Coronary artery (tissue), 2 donors: ENCODE measurements around the gene ZNF384.

Experiments used
- DNase-seq: peaks from one replicate; pipeline ENCODE4 v3.0.0-alpha.2; 2017; ENCODE audit warnings: low spot score
- H3K27ac ChIP-seq, 2 donors: fragments of 200-600 bp; sonication (generic); one replicate each; pipeline ENCODE4 v1.5.1; 2016 to 2019
- H3K4me3 ChIP-seq: fragments of 200-600 bp; sonication (generic); 2 replicates; pipeline ENCODE4 v1.5.1; 2016; ENCODE audit warnings: mild to moderate bottlenecking, moderate library complexity
- TF ChIP-seq, protein P1 (sequence below): fragments of 200-600 bp; sonication (generic); IDR thresholded peaks from one replicate; pipeline ENCODE4 v1.5.1; 2019; ENCODE audit warnings: antibody characterized with exemption

The ZNF384 gene

DNA sequence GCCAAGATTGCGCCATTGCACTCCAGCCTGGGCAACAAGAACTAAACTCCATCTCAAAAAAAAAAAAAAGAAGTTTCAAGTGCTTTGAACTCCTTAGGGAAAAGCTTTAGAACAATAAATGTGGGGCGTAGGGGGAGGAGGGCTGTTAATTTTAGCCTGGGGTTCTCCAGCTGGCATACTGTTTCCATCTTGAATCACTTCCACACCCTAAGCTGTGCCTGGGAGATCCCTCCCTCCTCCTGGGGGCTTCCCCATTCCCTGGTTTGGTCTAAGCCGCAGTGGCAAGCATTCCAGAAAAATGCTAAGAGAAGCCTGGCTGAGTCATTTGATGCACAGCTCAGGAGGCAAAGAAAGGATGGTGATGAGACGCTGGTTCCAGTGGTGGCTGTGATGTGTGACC, 2.3 kb upstream of the ZNF384 start:
- no peak for DNase-seq
- TF ChIP-seq, protein P1, sequence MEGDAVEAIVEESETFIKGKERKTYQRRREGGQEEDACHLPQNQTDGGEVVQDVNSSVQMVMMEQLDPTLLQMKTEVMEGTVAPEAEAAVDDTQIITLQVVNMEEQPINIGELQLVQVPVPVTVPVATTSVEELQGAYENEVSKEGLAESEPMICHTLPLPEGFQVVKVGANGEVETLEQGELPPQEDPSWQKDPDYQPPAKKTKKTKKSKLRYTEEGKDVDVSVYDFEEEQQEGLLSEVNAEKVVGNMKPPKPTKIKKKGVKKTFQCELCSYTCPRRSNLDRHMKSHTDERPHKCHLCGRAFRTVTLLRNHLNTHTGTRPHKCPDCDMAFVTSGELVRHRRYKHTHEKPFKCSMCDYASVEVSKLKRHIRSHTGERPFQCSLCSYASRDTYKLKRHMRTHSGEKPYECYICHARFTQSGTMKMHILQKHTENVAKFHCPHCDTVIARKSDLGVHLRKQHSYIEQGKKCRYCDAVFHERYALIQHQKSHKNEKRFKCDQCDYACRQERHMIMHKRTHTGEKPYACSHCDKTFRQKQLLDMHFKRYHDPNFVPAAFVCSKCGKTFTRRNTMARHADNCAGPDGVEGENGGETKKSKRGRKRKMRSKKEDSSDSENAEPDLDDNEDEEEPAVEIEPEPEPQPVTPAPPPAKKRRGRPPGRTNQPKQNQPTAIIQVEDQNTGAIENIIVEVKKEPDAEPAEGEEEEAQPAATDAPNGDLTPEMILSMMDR, result no peak
- H3K27ac ChIP-seq, result no peak overlapping the region
- H3K4me3 ChIP-seq, result no peak overlapping the region

DNA sequence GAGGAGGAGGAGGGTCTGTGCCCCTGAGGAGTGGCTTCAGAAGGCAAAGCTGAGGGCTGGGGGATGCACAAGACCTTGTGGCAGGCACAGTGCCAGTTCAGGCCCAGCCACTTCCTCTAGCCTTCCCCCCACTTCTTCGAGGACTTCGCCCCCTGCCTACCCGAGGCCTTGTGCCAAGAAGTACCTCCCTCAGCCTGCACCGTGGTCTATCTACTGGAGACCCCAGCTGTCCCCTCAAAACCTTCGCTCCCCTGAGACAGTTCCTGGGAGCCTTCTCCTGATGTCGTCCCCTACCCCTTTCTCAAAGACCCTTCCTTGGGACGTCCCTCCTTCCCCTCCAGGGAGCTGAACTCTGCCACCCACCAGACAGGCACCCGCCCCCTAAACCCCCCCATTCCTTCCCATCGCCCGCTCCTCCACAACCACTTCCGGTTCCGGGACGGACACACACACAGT, 604 bp downstream of the ZNF384 start:
- DNase-seq, result no peak
- H3K4me3 ChIP-seq, result peak overlapping the region; percentile 88
- TF ChIP-seq, protein P1, result no peak
- peak overlapping the region; percentile 97 for H3K27ac ChIP-seq

DNA sequence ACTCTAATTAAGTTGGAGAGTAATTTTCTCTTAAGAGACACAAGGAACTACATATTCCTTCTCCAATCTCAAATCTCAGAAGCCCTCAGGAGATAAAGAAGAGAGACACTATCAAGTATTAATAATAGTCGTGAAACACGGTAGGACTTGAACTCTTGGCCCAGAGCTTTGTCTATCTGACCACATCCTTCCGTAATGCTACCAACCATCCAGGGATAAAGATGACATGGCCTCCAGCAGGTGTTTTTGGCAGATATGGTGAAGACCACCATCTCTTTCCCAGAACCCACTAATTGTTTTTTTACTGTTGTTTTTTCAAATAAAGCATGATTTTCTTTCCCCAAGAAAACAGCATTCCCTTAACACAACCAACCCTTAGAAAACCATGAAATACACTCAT, 3.4 kb downstream of the ZNF384 start:
- DNase-seq, result no peak
- TF ChIP-seq, protein P1, result no peak
- Histone ChIP-seq H3K4me3 (no peak overlapping the region), H3K27ac (no peak overlapping the region)

DNA sequence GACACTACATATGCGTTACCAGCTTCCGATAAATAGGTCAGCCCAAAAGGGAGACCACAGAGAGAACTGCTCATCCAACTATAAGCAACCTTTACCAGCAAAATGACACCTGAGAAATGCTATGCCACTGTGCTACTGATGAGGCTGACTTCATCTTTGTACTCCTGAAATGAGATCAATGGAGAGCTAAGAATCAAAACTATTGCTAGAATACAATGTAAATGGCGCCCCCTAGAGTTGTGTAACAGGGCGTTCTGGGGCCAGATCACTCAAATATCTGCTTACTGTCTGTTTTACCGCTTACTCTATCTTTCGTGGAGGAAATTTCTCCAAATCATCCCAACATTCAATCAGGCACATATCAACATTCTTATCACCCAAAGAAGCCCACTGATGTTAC, 4.6 kb downstream of the ZNF384 start:
- no peak overlapping the region for H3K4me3 ChIP-seq
- no peak for DNase-seq
- no peak overlapping the region for H3K27ac ChIP-seq
- TF ChIP-seq, protein P1, result no peak

DNA sequence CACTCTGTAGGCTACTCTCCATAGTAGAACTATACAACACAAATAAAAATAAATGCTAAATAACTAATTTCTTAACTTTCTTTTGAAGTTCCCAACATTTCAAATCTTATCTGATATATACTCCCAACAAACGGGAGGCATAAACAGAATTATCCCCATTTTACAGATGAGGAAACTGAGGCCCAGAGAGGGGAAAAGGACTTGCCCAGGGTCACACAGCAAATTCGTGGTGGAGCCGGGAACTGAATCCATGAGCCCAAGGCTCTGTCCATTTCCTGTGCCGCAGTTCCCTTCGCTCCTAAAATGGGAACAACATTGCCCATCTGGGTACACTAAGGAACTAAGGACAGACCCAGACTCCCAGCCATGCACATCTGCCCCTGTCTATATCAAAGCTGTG, 12.2 kb downstream of the ZNF384 start:
- Histone ChIP-seq H3K27ac (no peak overlapping the region), H3K4me3 (no peak overlapping the region)
- TF ChIP-seq, protein P1, result no peak
- DNase-seq, result no peak

DNA sequence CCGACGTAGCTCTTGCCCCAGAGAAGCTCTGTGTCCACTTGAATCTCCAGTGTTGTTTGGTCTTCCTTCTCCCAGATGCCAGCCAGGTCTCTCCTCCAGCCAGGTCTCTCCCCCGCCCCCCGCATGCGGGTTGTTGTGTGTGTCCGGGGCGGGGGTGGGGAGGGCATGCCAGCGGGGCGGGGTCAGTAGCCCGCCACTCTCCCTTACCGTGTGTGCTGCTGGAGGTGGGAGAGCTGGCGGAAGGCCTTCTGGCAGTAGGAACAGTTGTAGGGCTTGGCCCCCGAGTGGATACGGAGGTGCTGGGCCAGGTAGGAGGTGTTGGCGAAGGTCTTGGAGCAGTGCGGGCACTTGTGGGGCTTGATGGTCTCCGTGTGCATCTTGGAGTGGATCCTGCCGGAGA, 17.0 kb downstream of the ZNF384 start:
- TF ChIP-seq, protein P1, result no peak

DNA sequence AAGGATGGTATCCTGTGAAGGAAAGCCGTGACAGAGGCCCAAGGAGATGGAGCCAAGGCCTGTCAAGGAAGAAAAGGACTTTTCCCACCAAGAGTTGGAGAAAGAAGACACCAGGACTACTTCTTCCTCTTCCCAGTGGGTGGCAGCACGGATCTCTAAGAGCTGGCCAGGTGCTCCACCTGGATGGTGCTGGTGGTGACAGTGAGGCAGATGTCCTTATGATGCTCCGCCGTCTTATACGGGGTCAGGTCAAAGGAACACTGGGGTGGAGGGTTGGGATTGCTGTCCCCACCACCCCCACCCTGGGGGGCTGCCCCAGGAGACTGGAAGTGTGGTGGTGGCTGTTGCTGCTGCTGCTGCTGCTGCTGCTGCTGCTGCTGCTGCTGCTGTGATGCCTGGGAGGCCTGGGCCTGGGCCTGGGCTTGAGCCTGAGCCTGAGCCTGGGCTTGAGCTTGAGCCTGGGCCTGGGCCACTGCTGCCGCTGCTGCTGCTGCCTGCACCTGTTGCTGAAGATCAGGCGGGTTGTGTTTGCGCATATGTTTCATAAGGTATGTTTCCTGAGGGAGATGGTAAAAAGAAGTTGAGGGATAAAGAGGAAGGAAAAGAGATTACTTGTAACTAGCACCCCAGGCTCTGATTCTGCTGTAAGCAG, 21.5 kb downstream of the ZNF384 start:
- TF ChIP-seq, protein P1, result no peak
- DNase-seq, result no peak
- no peak overlapping the region for H3K4me3 ChIP-seq
- no peak overlapping the region for H3K27ac ChIP-seq

More for the DNA sequence above, 17.0 kb downstream of the ZNF384 start:
- Histone ChIP-seq H3K4me3 (no peak overlapping the region), H3K27ac (no peak overlapping the region)
- DNase-seq, result no peak
